Measurements from ENCODE around the gene SRP54. TPM values are rescaled to one million over a fixed set of nuclear protein-coding genes. Genes with fewer than 3 reads are reported as not detected.
"Not testable (repeated sequence)": the region's sequence is repeated elsewhere in the genome, so short reads cannot be mapped to it uniquely, and the experiment has no call there.

Gene SRP54
- polyA plus RNA-seq, 2 of the 4 experiments (the other 2 are of a cell fraction): 70.8 to 103 TPM

- POLR2A ChIA-PET: no interaction called here
- DNase-seq (ENCODE audit: low read depth in 1 of 2, low spot score in 1 of 2): no peak
- ATAC-seq: no peak
- Histone ChIP-seq H3K4me2 (no peak overlapping the region), H3K27ac (no peak overlapping the region), H3K9me3 (no peaks in the 10 kb centered on the region), H3K4me1 (no peaks in the 10 kb centered on the region), H3K4me3 (no peak overlapping the region)
- no peak for FAIRE-seq
- TF ChIP-seq SREBF2 (IDR thresholded peaks at IDR 0.05): no peak
- no peak for TF ChIP-seq USF2 (IDR thresholded peaks at IDR 0.05)
- no peak for TF ChIP-seq HOXB5 (CRISPR knock-in tag; IDR thresholded peaks at IDR 0.05)
- TF ChIP-seq CEBPB (IDR thresholded peaks at IDR 0.05): no peak
- TF ChIP-seq NR3C1 (IDR thresholded peaks at IDR 0.05): no peak
- TF ChIP-seq RFX5 (IDR thresholded peaks at IDR 0.05): no peak
- TF ChIP-seq KDM1A (IDR thresholded peaks at IDR 0.05; ENCODE audit: low read depth): no peak
- no peak for TF ChIP-seq MAFK (IDR thresholded peaks at IDR 0.05; ENCODE audit: partially characterized antibody)
- no peak for TF ChIP-seq MAX (IDR thresholded peaks at IDR 0.05)
- no peak for TF ChIP-seq RCOR1 (IDR thresholded peaks at IDR 0.05; ENCODE audit: low read depth, low read length)
- TF ChIP-seq HES2 (IDR thresholded peaks at IDR 0.05): no peak
- no peak for TF ChIP-seq TP53 (CRISPR knock-in tag; IDR thresholded peaks at IDR 0.05)
- CTCF ChIA-PET: interaction anchor here (0.6 kb wide), 1 partner anchor 54 kb away, joined by 3 read pairs; no protein-coding TSS in a partner anchor
- 95% methylated on average over 5 of the region's 5 CpGs for WGBS (ENCODE audit: missing lambda C conversion rate)
Measured at GRCh38 chr14:34957771-34958286, 25.0 kb upstream of the SRP54 start.

- H3K4me1 ChIP-seq; H3K9me3 ChIP-seq; H3K27ac ChIP-seq; H3K4me3 ChIP-seq; CTCF ChIA-PET; POLR2A ChIA-PET; FAIRE-seq; H3K4me2 ChIP-seq; ATAC-seq; DNase-seq (ENCODE audit: low read depth in 1 of 2, low spot score in 1 of 2): not testable (repeated sequence)
- WGBS (ENCODE audit: missing lambda C conversion rate): no CpG with 5 or more reads among the region's 5 CpGs
Measured at GRCh38 chr14:34962106-34962505, 20.7 kb upstream of the SRP54 start.

- ATAC-seq (no peak), FAIRE-seq (no peak), DNase-seq (ENCODE audit: low read depth in 1 of 2, low spot score in 1 of 2) (no peak)
- no peak overlapping the region for H3K27ac ChIP-seq
- H3K4me1 ChIP-seq: no peaks in the 10 kb centered on the region
- H3K4me3 ChIP-seq: no peak overlapping the region
- 78% methylated on average over 2 of the region's 2 CpGs for WGBS (ENCODE audit: missing lambda C conversion rate)
- no peaks in the 10 kb centered on the region for H3K9me3 ChIP-seq
- H3K4me2 ChIP-seq: no peak overlapping the region
- POLR2A ChIA-PET: no interaction called here
- TF ChIP-seq RCOR1 (IDR thresholded peaks at IDR 0.05; ENCODE audit: low read depth, low read length): no peak
- TF ChIP-seq RAD21 (conservative IDR thresholded peaks at IDR 0.05 in 1 of 2, IDR thresholded peaks at IDR 0.05 in 1 of 2): no peak
- no peak for TF ChIP-seq ESRRA (IDR thresholded peaks at IDR 0.05; ENCODE audit: borderline replicate concordance, low read length)
- no peak for TF ChIP-seq HDAC2 (IDR thresholded peaks at IDR 0.05)
- TF ChIP-seq BCL3 (IDR thresholded peaks at IDR 0.05): no peak
- TF ChIP-seq CBX2 (IDR thresholded peaks at IDR 0.05; ENCODE audit: borderline replicate concordance, low read depth): no peak
- CTCF ChIA-PET: interaction anchor here (1.6 kb wide), 1 partner anchor 292 kb away, joined by 4 read pairs; no protein-coding TSS in a partner anchor
Measured at GRCh38 chr14:34964977-34965764, 17.6 kb upstream of the SRP54 start.

GRCh38 chr14:34965912-34966311 is 16.9 kb upstream of the SRP54 start:
- 95% methylated on average over 4 of the region's 4 CpGs for WGBS (ENCODE audit: missing lambda C conversion rate)
- Histone ChIP-seq H3K4me2 (no peak overlapping the region), H3K27ac (no peak overlapping the region), H3K9me3 (no peaks in the 10 kb centered on the region), H3K4me1 (no peaks in the 10 kb centered on the region), H3K4me3 (no peak overlapping the region)
- CTCF ChIA-PET: interaction anchor here (0.6 to 1.6 kb wide), 3 partner anchors 15 to 293 kb away, joined by 3 to 9 read pairs (median 4); no protein-coding TSS in a partner anchor
- FAIRE-seq: no peak
- no peak for DNase-seq (ENCODE audit: low read depth in 1 of 2, low spot score in 1 of 2)
- TF ChIP-seq POLR2A (IDR thresholded peaks at IDR 0.05; ENCODE audit: low read length): no peak
- no peak for TF ChIP-seq RCOR1 (IDR thresholded peaks at IDR 0.05; ENCODE audit: low read depth, low read length)
- no peak for TF ChIP-seq PBX3 (IDR thresholded peaks at IDR 0.05)
- TF ChIP-seq E2F6 (IDR thresholded peaks at IDR 0.05; ENCODE audit: borderline replicate concordance, low read depth): no peak
- TF ChIP-seq EP300 (IDR thresholded peaks at IDR 0.05): no peak
- TF ChIP-seq CBX2 (IDR thresholded peaks at IDR 0.05; ENCODE audit: borderline replicate concordance, low read depth): no peak
- TF ChIP-seq NR3C1 (IDR thresholded peaks at IDR 0.05): no peak
- TF ChIP-seq SMC3 (IDR thresholded peaks at IDR 0.05): no peak
- TF ChIP-seq ZFP36 (IDR thresholded peaks at IDR 0.05; ENCODE audit: borderline replicate concordance, partially characterized antibody): no peak
- POLR2A ChIA-PET: no interaction called here
- ATAC-seq: no peak

Data from A549 (cell line).